DND-41 (cell line): ENCODE data around the gene NEDD4L.

Source experiments
- CTCF ChIP-seq: IDR thresholded peaks from 2 replicates; pipeline ENCODE4 v1.5.1; 2012; ENCODE audit warnings: borderline replicate concordance, low read length, moderate library complexity, mild to moderate bottlenecking; ENCODE audit not compliant: poor library complexity, severe bottlenecking; ENCODE audit errors: extremely low read depth
- EZH2 ChIP-seq: IDR thresholded peaks from 3 replicates; pipeline ENCODE4 v1.6.1; 2012; ENCODE audit warnings: borderline replicate concordance, low read depth, mild to moderate bottlenecking, moderate library complexity, low read length, inconsistent platforms; ENCODE audit not compliant: severe bottlenecking

- TF ChIP-seq CTCF = no peak
- TF ChIP-seq EZH2 = no peak
Measured at GRCh38 chr18:58180172-58180571, 136.1 kb downstream of the NEDD4L start.
